SHP77 (cell line): ENCODE results near the gene VSTM2B.

Experiments
- DNase-seq, 2 experiments: peaks; one replicate each; lab custom pipeline; 2025; lab: John Stamatoyannopoulos, UW

The VSTM2B gene

GRCh38 chr19:29566496-29567054 is 40.8 kb downstream of the VSTM2B start:
- no peak for DNase-seq

DNA sequence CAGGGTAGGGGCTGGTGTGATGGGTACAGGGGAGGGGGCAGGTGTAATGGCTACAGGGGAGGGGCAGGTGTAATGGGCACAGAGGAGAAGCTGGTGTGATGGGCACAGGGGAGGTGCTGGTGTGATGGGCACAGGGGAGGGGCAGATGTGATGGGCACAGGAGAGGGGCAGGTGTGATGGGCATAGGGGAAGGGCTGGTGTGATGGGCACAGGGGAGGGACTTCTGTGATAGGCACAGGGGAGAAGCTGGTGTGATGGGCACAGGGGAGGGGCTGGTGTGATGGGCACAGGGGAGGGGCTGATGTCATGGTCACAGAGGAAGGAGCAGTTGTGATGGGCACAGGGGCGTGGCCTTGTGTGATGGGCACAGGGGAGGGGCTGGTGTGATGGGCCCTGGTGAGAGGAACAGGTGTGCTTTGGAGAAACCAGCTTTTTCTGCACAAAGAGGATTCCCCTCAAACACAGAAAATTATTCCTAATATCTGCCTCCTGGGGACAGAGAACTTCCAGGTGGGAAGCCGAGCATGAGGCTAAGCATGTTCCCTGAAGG is 41.6 kb downstream of the VSTM2B start:
- no peak for DNase-seq

DNA sequence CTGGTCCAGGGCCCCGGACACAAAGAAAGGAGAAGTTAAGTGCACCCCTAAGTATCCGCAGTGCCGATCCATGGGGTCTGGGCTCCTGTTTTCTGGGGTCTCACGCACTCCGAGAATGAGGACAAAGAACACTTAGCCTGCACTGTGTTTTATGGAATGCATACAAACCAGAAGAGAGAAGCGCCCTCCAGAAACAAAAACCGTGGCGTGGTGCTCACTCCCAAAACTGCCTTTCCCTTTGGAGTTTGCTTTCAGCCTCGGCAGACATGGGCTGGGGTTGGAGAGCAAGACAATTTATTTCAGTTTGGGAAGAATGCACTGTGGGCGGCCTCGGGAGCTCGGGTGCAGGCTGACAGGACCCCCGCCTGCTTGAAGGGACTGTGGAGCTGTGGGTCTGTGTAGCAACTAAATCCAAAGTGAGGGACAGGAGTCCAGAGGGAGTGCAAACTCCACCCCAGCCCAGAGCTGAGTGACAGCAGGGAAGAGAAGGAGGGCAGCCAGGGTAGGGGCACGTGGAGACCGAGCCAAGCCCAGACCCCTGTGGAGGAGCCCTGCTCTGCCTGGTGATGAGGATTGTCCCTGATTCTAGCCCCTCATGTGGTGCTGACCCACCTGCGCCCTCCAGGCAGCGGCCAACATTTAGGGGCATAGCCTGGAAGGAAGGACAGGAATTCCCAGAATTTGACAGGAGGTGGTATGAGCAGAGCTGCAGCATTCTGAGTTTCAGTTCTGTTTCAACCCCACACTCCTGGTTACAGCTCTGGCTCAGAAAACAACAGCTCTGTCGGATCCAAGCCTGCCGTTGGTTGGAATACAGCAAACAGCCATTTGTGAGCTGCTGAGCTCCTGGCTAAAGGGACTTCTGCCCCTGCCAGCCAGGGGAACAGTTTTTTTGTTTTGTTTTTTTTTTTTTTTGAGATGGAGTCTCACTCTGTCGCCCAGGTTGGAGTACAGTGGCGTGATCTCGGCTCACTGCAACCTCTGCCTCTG is 42.5 kb downstream of the VSTM2B start:
- DNase-seq = no peak

DNA sequence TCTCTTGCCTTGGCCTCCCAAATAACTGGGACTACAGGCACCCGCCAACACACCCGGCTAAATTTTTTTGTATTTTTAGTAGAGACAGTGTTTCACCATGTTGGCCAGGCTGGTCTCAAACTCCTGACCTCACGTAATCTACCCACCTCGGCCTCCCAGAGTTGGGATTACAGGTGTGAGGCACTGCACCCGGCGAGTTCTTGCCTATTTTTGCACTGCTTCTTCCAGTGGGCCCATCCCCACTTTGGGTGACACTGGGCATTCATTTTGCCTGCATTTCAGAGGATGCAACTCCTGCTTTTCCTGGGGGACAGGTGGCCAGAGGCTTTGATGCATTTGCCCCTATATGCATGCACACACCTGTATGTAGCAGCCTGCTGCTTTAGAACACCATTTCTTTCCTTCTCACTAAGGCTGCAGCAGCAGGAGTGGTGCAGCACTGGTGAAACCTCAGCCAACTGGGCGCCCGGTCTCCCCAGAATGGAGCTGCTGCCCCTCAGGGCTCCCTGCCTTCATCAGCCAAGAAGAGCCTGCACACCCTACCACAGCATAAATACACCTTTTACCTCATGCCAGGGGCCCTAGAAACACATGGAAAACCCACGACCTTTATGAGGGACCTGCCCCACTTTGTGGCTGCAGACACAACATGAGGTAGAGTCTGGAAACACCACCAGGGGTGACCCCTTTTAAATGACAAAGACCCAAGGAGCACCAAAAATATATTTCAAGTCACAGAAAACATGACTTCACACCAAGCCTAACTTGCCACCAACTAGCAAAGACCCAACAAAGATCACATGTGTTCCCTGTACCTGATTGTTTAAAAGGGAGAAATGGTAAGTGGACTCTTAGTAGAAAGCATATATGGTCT is 43.5 kb downstream of the VSTM2B start:
- DNase-seq = no peak

DNA sequence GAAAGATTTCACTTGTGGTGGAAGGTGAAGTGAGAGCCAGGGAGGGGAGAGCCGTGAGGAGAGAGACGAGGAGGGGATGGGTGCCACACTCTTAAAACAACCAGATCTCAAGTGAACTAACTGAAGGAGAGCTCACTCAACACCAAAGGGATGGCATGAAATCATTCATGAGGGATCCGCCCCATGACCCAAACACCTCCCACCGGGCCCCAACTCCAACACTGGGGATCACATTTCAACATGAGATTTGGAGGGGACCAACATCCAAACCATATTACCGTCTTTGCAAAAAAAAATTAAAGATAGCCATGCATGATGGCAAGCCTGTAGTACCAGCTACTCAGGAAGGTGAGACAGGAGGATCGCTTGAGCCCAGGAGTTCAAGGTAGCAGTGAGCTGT is 45.4 kb downstream of the VSTM2B start:
- DNase-seq = no peak

- no peak for DNase-seq
Observed at GRCh38 chr19:29573486-29573885, 47.7 kb downstream of the VSTM2B start.

DNA sequence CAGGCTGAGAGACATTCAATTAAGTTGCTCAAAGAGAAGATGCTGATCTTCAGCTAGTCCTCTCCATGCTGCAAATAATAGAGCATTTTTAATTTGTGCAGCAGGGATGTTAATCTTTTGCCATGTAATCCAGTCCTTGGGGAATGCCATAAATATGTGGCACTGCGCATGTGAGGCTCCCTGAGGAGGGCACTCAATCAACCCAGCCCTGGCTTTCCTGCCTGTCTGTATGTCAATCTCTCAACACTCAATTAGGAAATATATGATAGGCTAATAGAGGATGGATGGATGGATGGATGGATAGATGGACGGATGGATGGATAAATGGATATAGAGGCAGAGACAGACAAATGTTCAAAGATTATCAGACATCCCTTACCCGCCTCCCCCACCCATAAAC is 48.7 kb downstream of the VSTM2B start:
- DNase-seq = no peak

- no peak for DNase-seq
Observed at GRCh38 chr19:29576046-29576606, 50.3 kb downstream of the VSTM2B start.

DNA sequence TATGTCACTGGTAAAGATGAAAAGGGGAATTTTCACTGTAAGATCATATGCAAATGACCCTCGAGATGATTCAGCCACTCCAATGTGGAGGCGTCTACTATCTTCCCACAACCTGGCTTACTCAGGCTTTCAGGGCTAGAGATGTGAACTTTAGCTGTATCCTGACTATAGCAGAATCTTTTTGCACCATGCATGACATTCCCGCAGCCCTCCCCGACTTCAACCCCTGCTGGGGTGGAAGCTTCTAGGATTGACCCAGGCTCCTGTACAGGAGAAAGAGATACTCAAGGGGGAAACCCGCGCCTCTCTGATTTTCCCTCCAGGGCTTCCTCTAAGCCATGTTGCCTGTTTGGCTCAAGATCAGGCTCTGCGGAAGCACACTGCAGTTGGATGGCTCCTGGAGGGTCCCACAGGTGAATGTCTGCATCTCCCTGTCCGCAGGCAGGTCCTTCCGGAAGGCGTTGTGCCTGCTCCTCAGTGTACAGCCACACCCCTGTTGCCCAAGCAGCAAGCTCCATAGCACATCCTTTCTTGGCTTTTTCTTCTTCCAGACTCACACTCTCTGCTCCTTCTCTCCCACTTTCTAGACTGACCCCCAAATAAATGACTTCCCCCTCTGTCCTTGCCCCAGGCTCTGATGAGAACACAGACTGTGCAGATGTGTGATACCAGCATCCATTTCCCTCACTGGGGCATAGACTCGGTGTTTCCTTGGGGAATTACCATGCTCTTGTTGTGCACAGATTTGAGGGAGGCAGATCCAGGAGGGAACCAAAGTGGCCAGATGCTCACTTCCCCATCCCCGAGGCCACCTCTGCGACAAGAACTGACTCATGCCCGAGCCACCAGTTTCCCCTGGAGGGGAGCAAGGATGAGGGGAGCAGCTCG is 51.2 kb downstream of the VSTM2B start:
- DNase-seq = no peak

GRCh38 chr19:29577649-29577963 is 51.8 kb downstream of the VSTM2B start:
- no peak for DNase-seq

DNA sequence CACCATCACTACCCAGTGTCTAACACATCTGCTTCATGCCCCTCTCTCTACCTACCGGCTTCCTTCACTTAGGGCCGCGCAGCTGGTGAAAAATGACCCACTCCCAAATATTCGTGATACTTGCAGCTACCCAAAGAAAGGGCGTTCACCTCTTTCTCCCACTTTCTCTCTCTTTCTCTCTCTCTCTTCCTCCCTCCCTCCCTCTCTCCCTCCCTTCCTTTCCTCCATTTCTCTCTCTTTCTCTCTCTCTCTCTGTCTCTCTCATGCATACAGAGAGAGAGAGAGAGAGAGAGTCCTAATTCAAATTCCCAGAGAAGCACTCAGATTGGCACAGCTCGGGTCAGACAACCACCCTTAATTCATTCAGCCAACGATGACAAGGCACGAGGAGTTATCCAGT is 52.6 kb downstream of the VSTM2B start:
- no peak for DNase-seq

- DNase-seq = no peak
Observed at GRCh38 chr19:29579308-29579910, 53.6 kb downstream of the VSTM2B start.

- DNase-seq = no peak
Observed at GRCh38 chr19:29581398-29581797, 55.6 kb downstream of the VSTM2B start.

DNA sequence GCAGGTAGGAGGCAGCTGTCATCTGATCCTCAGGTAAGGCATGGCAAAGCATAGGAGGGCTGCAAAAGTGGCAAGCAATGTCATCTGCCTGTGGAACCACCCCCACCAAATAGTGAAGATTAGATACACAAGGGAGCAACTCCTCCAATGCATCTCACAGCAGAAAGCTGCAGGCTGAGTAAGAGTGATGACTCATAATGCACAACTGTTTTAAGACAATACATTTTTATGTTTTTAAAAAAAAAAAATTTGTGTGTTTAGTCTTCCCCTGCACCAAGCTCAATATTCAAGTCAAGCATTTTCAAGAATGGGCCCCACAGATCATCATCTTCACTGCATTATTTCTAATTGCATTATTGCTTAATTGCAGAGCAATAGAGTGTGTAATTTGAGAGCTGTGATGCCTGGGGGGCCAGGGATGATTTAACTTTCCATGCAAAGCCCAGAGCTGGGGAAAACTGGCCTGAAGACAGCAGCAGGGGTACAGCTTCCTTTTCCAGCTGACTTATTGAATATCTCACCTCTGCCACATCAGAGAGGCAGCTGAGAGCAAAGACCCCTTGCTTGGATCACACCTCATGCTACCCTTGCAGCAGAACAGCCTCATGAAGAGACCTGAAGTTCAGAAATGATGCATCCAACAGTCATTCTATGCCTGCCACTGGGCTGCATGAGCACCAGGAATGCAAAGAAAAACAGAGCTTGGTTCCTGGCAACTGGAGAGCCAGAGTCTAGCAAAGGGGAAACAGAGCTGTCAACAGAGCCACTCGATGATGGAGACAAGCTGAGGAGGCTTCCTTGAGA is 57.6 kb downstream of the VSTM2B start:
- DNase-seq = no peak

DNA sequence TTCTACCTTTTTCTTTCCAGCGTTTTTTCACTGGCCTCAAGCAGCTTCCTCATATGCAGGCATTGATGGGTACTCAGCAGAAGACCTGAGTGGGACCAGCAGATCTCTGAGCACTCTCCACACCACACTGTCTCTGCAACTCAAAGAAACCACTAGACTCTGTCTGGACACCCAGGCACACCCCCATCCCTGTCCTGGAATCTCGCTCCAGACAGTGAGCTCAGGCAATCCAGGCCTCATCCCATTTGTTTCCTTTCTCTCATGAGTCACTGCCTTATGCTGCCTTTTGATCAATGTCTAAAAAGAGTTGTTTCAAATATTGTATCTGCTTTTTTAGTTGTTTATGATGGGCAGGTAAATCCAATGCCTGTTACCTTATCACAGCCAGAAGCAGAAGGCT is 60.6 kb downstream of the VSTM2B start:
- DNase-seq = no peak

DNA sequence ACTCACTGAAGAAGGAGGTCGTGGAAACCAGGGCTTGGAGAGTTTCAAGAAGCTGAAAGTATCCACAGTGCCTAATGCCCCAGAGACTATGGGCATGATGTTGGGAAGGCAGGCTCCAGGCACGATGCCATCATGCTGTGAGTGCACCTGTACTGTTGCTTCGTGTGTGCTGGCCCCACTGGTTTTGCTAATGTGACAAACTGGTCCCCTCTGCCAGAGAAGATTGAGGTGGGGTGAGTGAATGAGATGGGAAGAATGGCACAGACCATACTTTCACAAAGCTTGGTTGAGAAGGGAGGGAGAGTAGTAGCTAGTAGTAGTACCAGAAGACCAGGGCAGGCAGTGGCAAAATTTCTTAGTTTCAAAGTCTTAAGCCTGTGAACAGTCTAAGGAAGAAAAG is 61.3 kb downstream of the VSTM2B start:
- DNase-seq = no peak

GRCh38 chr19:29587518-29587986 is 61.8 kb downstream of the VSTM2B start:
- no peak for DNase-seq

DNA sequence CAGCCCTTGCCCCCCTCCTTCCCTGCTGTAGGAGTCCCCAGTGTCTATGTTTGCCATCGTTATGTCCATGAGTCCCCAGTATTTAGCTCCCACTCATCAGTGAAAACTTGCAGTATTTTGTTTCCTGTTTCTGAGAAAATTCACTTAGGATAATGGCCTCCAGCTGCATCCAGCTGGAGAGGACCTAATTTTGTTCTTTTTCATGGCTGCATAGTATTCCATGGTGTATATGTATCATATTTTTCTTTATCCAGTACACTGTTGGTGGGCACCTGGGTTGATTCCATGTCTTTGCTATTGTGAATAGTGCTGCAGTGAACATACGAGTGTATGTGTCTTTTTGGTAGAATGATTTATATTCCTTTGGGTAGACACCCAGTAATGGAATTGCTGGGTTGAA is 62.3 kb downstream of the VSTM2B start:
- DNase-seq = no peak

DNA sequence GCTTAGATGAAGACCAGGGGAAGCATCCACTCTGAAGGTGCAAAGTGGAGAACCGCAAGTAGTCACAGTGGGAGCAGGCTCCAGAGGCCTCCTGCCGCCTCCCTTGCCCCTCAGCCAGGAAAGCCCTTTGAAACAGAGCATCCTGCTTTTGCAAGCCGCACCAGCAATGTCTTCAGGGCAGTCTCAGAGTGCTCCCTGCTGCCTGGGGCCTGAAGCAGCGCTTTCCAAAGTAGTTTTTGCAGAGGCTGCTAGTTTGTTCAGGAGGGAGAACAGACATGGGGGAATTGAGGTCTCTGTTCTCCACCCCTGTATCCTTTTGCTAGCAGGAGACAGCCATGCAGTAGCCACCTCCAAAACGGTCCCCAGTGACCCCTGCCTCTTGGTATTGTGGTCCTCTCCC is 64.5 kb downstream of the VSTM2B start:
- DNase-seq = no peak

GRCh38 chr19:29591670-29592069 is 65.9 kb downstream of the VSTM2B start:
- no peak for DNase-seq
